Mucosa of descending colon (tissue), 3 donors: ENCODE results near the gene PARN. TPM values are rescaled to one million over a fixed set of nuclear protein-coding genes. Genes with fewer than 3 reads are reported as not detected.
"Not testable (repeated sequence)": the region's sequence is repeated elsewhere in the genome, so short reads cannot be mapped to it uniquely, and the experiment has no call there.

ENCODE experiments used
- ATAC-seq: fragments of 200-7000 bp; cut with Tn5 transposase; one replicate; pipeline ENCODE4 v1.9.1; 2020; ENCODE audit warnings: mild to moderate bottlenecking, moderate library complexity
- DNase-seq, 3 donors: peaks; one replicate each; pipeline ENCODE4 v3.0.0-alpha.2; 2020
- H3K36me3 ChIP-seq: fragments of 200-600 bp; one replicate; pipeline ENCODE4 v1.8.0; 2021; ENCODE audit warnings: low read depth, mild to moderate bottlenecking
- H3K4me1 ChIP-seq: fragments of 200-600 bp; one replicate; pipeline ENCODE4 v1.8.0; 2021; ENCODE audit warnings: low read depth, mild to moderate bottlenecking
- H3K4me3 ChIP-seq: fragments of 200-600 bp; one replicate; pipeline ENCODE4 v1.8.0; 2021; ENCODE audit warnings: mild to moderate bottlenecking
- H3K9me3 ChIP-seq: fragments of 200-600 bp; one replicate; pipeline ENCODE4 v1.8.0; 2021; ENCODE audit warnings: mild to moderate bottlenecking
- intact Hi-C, 2 donors: fragments of 100-400 bp; cut with DNase I in 1 of 2; cut with micrococcal nuclease in 1 of 2; formaldehyde crosslinking; loops; one replicate each; pipeline versions ENCODE4 v1.11.0 to v1.11.1; 2022; cut with DNase I, micrococcal nuclease
- total RNA-seq, 3 donors: library from RNA; stranded (reverse); fragmentation: NEBNext Ultra II Directional in 2 of 3; extraction: Animal tissue kit (Norgen Biotek cat#: 25700) in 2 of 3; gene quantifications; one replicate each; pipeline versions ENCODE4 v1.2.1 to v1.2.4, GENCODE V29; 2021 to 2023
- TF ChIP-seq, protein P1 (sequence below): fragments of 200-600 bp; IDR thresholded peaks from one replicate; pipeline ENCODE4 v1.8.0; 2022; ENCODE audit warnings: antibody characterized with exemption, mild to moderate bottlenecking
- donor health status: DM: no; HTN: no; CAD: no; lungs with moderate emphysema.
- donor health status: DM: no; HTN: no; CAD: no.
- donor health status: DM: no; HTN: yes; CAD: no.

Gene PARN
- total RNA-seq, 3 donors from 2014 or later, result 31.5 to 34.0 (median 33.3) TPM

DNA sequence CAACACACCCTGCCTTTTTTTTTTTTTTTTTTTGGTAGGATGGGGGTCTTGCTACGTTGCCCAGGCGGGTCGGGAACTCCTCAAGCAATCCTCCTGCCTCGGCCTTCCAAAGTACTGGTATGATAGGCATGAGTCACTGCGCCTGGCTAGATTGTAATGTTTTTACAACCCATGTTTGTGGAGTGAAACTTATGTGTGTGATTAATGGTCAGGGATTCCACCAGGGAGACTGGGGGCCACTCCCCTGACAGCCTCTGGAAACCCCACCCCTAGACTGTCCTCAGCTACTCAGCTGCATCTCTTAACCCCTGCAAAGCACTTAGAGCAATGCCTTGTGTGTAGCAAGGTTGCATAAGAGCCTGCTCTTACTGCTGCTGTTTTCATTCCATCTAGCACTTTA, 220.5 kb downstream of the PARN start:
- H3K36me3 ChIP-seq, result no peaks in the 10 kb centered on the region
- DNase-seq (peak in 1 of 3 donors; percentile 16), ATAC-seq (peak; percentile 78)
- intact Hi-C loops, result no loop called here
- no peak overlapping the region for H3K4me3 ChIP-seq
- peaks cover 4% of the 10 kb centered on the region for H3K4me1 ChIP-seq
- H3K9me3 ChIP-seq, result no peaks in the 10 kb centered on the region
- TF ChIP-seq, protein P1, sequence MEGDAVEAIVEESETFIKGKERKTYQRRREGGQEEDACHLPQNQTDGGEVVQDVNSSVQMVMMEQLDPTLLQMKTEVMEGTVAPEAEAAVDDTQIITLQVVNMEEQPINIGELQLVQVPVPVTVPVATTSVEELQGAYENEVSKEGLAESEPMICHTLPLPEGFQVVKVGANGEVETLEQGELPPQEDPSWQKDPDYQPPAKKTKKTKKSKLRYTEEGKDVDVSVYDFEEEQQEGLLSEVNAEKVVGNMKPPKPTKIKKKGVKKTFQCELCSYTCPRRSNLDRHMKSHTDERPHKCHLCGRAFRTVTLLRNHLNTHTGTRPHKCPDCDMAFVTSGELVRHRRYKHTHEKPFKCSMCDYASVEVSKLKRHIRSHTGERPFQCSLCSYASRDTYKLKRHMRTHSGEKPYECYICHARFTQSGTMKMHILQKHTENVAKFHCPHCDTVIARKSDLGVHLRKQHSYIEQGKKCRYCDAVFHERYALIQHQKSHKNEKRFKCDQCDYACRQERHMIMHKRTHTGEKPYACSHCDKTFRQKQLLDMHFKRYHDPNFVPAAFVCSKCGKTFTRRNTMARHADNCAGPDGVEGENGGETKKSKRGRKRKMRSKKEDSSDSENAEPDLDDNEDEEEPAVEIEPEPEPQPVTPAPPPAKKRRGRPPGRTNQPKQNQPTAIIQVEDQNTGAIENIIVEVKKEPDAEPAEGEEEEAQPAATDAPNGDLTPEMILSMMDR, result no peak

DNA sequence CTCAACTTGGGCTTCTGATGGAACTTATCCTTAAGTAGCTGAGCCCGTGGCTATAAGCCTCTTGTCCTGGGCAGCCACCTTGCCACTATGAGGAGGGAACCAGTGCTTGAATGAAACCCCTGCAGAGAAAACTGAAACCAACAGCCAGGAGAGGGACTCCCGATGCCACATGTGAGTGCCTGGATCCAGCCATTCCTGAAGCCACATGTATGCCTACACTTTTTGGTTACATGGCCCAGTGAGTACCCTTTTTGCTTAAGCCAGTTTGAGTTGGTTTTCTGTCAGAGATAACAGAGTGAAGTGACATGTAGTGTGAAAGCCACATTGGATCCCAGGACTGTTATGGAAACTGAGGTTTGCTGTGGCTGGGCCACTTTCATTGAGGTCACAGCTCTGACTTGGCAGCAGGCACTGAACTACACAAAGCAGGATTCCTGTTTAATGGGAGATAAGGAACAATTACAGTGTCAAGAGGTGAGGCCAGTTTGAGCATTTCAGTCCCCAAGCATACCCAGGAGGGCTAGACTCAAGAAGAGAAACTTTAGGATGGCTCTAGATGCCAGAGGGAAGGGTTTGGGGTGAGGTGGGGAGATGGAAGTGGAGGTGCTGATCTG, 222.2 kb downstream of the PARN start:
- TF ChIP-seq, protein P1, result no peak
- Histone ChIP-seq H3K4me1 (peaks cover 4% of the 10 kb centered on the region), H3K4me3 (no peak overlapping the region), H3K9me3 (no peaks in the 10 kb centered on the region), H3K36me3 (no peaks in the 10 kb centered on the region)
- no peak for DNase-seq
- ATAC-seq, result no peak
- intact Hi-C loops, result no loop called here

DNA sequence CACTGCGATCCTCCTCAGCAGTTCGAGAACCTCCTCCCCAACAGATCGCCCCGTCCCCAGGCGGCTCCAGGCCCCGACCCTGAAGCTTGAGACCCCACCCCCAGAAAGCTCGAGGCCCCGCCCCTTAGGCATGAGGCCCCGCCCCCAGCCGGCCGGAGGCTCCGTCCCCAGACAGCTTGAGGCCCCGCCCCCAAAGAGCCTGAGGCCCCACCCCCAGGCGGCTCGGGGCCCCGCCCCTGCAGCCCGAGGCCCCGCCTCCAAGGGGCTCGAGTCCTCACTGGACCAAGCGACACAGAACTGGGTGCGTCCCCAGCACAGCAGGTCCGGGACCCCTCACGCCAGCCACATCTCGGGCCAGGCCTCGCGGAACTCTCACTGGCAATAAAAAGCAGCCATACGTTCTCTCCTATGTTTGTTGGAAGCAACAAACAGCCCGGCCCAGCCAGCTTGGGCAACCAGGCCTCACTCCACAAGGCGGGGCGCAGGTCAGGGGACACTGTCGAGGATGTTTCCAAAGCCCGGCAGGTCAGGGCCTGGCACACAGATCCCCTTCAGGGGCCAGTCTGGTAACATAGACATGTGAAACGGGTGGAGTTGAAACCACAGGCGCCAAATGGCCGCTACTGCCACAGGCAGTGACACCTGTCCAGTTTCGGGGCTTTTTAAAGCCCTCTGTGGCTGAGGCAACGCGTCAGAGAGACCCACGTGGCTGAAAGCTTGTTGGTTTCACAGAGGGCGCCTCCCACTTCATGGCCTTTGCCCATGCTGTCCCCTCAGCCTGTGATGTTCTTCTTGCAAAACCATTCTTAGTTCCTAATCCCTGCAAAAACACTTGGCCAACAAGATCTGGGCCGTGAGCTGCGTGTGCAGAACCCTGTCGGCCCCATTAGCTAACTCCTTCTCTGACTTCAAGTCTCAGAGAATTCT, 224.2 kb downstream of the PARN start:
- Histone ChIP-seq H3K4me3 (no peak overlapping the region), H3K4me1 (peaks cover 4% of the 10 kb centered on the region), H3K9me3 (no peaks in the 10 kb centered on the region), H3K36me3 (no peaks in the 10 kb centered on the region)
- DNase-seq, result peak; percentile 41 to 74 (median 64)
- intact Hi-C loops, result no loop called here
- peak; percentile 79 for ATAC-seq
- TF ChIP-seq, protein P1, result no peak

DNA sequence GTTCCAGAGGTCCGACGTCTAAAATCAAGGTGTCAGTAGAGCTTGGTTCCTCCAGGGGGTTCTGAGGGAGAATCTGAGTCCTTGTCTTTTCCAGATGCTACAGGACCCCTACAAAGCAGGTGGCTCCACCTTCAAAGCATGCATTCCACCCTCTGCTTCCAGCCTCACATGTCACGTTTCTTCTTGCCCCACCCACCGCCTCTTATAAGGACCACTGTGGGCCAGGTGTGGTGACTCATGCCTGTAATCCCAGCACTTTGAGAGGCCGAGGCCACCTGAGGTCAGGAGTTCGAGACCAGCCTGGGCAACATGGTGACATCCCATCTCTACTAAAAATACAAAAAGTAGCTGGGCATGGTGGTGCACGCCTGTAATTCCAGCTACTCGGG, 227.1 kb downstream of the PARN start:
- ATAC-seq, H3K36me3 ChIP-seq, intact Hi-C loops, H3K4me1 ChIP-seq, H3K9me3 ChIP-seq, H3K4me3 ChIP-seq, DNase-seq: not testable (repeated sequence)

DNA sequence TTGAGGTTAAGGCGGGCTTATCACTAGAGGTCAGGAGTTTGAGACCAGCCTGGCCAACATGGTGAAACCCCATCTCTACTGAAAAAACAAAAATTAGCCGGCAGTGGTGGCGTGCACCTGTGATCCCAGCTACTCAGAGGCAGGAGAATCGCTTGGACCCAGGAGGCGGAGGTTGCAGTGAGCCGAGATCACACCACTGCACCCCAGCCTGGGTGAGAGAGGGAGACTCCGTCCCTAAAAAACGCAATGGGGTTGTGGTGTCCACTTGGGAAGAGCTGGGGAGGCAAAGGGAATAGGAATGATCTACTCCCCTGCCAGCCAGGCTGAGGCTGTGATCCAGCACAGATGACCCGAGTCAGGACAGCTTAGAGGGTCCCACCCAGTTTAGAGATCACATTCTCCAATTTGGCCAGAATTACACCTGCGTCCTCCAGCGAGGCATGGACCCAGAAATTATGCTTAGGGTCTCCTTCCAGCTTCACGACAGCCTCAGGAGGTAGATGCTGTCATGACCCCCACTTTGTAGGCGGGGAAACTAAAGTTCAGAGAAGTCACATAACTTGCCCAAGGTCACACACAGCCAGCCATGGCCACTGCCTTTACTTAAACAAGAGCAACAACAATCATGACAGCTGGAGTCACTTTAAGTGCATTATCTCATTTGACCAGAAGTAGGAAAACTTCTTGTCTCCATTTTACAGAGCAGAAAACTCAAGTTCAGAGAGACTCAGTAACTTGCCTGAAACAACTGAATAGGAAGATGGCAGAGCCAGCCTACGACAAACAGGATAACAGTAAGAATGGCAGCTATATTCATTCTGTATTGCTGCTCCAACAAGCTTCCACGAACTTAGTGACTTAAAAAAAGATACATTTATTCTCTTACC, 227.7 kb downstream of the PARN start:
- H3K4me1 ChIP-seq, H3K9me3 ChIP-seq, ATAC-seq, intact Hi-C loops, DNase-seq, H3K4me3 ChIP-seq, H3K36me3 ChIP-seq: not testable (repeated sequence)

DNA sequence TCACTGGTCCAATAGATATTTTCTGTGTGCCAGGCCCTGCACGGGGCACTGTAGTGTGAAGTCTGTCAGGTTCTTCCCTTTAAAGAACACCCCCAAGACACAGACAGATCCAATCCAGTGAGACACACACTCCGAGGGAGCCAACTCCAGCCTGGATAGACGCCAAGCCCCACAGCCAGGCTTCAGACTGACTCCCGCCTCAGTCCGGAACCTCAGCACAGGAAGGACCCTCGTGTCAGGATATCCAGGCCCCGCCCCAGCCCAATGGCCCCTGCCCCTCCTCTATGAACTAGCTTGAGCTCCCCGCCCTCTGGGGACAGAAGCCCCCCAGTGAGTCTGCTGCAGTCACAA, 228.4 kb downstream of the PARN start:
- ATAC-seq, H3K9me3 ChIP-seq, DNase-seq, H3K4me3 ChIP-seq, intact Hi-C loops, H3K36me3 ChIP-seq, H3K4me1 ChIP-seq: not testable (repeated sequence)

DNA sequence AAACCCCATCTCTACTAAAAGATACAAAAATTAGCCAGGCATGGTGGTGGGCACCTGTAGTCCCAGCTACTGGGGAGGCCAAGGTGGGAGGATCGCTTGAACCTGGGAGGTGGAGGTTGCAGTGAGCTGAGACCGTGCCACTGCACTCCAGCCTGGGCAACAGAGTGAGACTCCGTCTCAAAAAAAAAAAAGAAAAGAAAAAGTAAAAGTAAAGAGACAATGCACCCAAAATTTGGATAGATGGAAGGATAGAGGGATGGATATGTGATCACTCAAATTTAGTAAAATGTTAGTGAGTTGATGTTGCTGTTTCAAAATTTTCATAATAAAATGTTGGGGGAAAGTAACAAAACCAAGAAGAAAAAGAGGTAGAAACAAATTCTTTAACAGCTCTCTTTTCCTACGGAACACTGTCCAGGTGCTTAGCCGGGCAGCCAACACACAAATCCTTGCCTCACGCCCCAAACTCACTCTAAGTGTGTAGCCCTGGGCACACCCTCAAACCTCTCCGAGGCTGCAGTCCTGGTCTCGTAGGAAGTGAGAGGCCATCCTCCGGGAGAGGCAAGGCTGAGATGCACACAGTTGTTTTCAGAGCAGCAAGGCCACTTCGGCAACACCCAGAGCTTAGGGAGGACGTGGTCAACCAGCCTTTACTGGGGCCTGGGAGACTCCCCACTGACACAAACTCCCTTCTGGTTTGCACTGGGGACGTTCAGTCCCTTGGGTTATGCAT, 228.9 kb downstream of the PARN start:
- intact Hi-C loops, H3K4me1 ChIP-seq, ATAC-seq, DNase-seq, H3K9me3 ChIP-seq, H3K36me3 ChIP-seq, H3K4me3 ChIP-seq: not testable (repeated sequence)
